Amygdala (tissue), 56 donors: ENCODE measurements around the gene C8G.

Experiments
- DNase-seq, 56 donors: peaks; one replicate each; lab custom pipeline; 2025; lab: John Stamatoyannopoulos, UW

Gene C8G

DNA sequence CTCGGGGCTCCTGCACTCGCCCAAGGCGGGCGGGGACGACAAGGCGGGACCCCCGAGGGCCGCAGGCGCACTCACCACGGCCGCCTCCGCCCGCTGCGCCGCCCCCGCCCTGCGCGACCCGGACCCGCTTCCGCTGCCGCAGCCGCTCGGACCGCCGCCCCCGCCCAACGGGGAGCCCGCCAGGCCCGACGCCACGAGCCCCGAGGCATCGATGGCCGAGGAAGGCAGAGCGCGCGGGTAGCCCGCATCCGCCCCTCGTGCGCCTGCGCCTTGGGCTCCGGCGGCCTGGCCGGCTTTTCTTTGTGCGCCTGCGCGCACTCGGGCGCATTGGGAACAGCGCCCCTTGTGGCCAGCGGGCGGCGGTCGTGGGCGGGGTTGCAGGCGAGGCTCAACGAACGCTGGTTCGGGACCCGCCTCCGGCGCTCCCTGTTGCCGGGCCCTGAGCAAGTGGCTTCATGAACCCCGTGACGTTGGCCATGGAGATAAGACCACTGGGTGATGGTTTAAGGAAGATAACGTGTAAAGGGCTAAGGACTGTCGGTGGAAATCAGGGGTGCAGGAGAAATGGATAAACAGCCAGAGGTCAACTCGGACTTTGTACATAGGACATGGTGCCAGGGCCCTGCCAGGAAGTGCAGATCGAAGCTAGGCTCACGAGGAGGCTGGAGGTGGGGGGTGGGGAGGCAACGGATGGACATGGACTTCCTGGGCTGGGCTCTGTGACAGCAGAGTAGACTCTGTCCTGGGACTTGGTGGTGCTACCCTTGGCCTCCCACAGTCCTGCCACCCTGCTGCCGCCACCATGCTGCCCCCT lies at the start of gene C8G, which contains the start of gene FBXW5:
Gene C8G, plus strand, starts transcription at position 725 of the 814 bp plus-strand sequence. Its CDS starts 78 bp downstream, at position 803.
Gene FBXW5, minus strand, starts transcription at position 220 of the 814 bp plus-strand sequence. CDS start 655 bp downstream, outside the sequence.
- peak; percentile 21 to 95 (median 86) for DNase-seq

DNA sequence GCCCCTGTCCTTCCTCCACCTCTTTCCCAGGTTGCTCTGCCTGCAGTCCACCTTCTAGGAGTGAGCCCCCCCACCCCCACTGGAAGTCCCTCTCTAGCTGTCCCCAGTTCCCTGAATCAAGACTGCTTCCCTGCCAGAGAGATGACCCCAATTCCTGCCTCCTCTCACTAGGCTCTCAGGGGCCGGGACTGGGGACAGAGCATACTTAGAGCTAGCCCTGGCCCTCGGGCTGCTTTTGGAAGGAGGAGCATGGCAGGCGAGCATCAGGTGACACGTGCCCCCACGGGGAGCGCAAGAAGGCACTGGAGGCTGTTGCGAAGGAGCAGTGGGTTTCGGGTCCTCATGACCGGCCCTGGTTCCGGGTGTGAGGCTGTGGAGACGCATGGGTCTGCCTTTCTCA lies 49.0 kb upstream of the C8G start:
- no peak for DNase-seq

DNA sequence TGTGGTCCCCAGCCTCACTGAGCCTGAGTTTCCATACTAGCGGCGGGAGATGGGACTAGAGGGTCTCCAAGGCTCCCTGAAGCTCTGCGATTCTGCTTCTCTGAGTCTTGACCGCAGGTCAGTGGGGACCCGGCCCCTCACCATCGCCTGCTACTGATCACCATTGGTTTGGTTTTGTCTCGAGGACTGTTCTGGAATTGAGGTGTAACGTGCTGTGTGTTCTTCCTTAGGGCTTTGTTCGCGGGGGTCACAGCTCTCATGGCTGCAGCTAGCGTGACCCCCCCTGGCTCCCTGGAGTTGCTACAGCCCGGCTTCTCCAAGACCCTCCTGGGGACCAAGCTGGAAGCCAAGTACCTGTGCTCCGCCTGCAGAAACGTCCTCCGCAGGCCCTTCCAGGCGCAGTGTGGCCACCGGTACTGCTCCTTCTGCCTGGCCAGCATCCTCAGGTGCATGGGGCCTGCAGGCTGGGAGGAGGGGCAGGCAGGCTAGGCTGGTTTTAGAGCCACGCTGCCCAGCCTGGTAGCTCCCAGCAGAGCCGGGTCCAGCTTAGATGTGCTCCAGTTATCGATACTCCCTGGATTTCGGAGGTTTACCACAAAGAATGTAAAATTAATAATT lies 46.5 kb upstream of the C8G start:
- DNase-seq: no peak

DNA sequence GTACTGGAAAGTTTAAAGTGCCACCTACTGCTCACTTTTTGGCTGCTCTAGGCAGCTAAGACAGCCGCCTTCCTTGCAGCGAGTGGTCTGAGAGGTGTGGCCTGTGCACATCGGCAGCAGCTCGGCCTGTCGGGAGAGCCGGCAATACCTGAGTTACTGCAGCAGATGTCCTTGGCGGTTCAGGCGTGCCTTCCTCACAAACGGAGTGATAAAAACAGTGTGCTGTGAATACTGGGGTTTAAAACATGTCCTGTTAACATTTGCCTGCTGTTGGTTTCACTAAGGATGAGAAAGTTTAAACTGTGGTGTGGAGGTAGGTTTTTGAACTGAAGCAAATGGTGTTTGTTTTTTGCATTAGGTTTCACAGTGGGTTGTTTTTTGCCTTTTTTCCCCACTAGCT lies 45.8 kb upstream of the C8G start:
- no peak for DNase-seq

DNA sequence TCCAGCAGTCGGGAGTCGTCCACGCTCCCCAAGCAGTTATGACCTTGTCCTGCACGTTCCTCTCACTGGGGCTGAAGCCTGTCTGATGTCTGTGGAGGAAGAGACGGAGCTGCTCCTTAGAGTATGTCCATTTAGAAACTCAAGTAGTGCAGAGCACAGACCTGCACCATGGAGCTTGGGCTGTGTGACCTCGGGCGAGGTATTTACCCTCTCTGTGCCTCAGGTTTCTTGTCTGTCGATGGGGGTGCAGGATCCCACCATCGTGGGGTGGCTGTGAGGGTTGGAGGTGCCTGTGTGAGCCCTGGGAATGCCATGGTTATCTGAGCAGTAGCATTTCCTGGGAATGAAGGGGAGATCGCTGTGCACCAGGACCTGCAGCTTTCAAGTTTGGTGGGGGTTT lies 44.5 kb upstream of the C8G start:
- DNase-seq: no peak

DNA sequence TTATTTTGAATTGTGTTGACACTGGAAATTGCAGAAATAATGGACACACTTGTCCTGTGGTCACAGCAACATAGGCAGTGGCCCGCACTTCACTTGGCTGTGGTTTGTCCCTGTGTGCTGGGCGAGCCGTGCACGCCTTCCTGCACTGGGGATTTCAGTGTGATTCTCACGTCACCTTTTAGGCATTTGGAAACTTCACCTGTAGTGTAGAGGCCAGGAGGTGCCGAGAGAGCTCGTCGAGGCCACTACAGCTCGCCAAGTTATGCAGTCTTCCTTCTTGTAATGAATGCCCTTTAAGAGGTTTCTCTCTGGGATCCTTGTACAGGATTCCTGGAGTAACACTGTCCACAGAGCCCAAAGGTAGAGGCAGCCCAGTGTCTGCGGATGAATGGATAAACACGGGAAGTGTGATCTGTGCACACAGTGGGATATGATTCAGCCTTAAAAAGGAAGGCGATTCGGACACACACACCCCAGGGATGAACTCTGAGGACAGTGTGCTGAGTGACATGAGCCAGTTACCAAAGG lies 44.0 kb upstream of the C8G start:
- DNase-seq: no peak

DNA sequence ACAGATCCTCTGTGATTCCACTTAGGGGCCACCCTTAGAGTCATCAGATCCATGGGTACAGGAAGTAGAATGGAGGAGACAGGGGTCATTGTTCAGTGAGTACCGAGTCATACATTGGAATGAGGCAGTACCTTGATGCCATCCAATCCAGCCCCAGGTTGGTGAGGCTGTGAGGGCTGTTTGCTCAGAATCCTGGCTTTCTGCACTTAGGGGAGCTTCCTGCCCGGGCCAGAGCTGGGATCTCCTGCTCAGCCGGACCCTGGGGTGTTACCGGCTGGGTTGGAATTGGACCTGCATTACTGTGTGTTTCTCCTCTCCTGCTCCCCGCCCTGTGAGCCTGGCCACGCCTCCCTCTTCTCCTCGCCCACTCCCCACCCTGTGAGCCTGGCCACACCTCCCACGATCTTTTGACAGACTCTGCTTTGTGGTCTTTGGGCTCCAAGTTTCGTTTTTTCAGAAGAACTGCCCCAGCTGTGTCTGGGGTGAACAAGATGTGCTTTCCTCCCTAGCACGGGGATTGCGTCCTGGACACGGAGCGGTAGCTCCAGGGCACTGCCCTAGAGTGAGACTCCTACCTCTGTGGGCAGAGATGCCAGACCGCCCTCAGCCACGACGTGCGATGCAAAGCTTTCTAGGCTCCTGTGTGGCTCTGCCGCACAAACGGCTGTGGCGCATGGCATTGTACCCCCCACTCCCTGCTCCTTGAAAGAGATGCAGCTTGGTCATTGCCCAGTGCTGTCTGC lies 43.4 kb upstream of the C8G start:
- DNase-seq: no peak

DNA sequence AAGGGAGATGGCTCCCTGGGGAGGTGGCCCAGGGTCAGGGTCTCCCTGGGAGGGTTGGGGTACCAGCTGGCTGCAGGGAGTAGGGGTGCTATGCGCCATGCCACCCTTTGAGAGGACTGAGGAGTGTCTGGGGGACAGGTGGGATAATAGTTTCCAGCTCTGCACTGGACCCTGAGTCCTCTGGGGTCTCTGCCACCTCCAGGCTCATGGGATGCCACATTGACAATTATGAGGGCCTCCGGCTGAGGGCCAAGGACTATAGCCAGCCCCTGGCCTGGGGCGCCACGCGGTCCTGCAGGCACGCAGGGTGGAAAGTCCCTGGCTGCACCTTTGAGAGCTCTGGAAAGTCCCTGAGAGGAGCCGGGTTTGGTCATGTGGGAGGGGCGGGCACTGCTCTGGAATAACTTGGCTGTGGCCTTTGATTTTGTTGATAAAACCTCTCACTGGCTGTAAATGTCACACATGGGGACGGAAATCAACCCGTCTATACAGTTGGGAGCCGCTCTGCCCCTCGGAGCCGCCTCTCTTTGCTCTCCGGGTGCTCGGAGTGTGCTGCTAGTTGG lies 42.7 kb upstream of the C8G start:
- DNase-seq: peak in 1 of 56 donors; percentile 22

DNA sequence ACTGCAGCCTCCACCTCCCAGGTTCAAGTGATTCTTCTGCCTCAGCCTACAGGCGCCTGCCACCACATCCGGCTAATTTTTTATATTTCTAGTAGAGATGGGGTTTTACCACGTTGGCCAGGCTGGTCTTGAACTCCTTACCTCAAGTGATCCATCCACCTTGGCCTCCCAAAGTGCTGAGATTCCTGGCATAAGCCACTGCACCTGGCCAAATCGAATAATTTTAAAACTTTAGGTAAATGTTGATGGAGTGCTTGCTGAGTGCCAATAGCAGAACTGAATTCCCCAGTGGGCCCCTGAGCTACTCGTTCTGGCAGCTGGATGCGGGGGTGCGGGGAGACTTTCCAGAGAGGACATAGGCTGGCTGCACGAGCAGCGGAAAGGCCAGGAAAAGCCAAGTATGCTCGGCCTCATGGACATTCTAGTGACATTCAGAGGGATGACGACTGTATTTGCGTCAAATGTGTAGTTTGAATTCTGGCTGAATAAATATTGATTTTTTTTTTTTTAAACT lies 41.9 kb upstream of the C8G start:
- DNase-seq: no peak

DNA sequence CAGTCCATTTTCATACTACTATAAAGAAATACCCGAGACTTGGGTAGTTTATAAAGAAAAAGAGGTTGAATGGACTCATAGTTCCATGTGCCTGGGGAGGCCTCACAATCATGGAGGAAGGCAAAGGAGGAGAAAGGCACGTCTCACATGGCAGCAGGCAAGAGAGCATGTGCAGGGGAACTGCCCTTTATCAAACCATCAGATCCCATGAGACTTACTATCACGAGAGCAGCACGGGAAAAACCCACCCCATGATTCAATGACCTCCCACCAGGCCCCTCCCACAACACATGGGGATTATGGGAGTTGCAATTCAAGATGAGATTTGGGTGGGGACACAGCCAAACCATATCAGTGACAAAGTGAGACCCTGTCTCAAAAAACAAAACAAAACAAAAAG lies 38.8 kb upstream of the C8G start:
- DNase-seq: no peak

DNA sequence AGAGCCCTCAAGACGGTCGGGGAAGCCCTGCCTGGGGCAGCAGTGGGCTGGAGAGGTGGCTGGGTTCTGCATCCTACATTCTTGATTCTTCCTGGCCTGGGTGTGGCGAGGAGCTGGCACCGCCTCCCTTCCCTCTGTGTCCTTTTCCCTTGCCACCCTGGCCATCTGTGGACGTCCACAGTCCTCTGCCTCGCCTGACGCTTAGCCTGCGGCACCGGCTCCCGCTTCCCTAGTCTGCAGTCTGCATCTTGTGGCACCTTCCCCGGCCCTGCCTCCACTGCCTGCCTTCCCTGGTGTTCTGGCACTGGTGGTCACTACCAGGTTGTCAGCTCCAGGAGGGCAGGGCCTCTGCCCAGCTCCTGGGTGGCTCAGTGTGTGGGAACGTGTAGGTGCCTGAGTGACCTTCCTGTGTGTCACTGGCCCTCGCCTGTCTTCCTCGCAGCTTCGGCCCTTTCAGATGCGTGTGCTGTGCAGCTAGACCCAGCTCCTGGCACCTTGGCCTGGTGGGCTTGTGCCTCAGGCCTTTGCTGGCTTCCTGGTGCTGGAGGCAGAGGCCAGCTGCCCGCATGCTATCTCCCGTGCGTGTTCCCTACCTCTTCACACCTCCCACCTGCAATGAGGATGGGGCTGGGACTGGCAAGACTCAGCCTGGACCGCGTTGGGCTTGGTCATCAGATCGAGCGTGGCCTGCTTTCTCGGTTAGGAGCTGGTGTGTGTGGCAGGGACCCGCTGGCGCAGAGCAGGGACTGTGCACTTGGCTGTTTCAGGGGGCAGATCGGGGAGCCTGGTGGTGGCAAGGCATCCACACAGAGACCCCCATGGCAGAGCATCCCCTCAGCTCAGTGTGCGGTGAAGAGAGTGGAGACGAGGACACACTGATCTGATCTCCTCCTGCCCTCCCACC lies 37.8 kb upstream of the C8G start:
- no peak for DNase-seq

DNA sequence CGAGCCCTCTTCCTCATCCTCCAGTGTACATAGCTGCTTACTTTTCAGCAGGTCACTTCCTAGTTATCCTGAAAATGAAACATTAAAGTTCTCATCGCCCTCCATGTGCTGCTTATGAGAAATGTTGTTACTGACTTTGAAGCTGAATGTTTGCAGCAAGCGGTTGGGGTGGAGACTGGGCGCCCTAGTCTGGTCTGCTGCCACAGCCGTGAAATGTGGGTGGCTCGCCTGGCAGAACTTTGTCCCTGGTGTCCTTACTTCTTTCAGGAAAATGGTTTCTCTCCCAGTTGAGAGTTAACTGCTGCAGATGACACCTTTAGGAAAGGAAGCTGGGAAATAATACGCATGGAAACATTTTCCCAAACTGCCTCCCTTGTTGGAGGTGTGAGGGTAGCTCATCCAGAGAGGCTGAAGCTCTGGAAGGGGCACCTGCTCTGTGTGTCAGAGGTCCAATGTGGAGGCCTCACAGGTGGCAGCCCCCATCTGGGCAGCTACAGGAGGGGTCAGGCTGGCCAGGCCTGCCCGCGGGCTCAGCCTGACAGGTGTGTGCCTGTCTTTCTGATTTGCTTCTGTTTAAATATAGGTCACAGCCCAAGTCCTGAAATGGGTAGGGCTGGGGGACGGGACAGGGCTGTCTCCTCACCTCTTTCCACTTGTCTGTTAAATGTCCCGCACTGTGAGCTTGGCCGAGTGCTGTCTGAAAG lies 34.7 kb upstream of the C8G start:
- no peak for DNase-seq

DNA sequence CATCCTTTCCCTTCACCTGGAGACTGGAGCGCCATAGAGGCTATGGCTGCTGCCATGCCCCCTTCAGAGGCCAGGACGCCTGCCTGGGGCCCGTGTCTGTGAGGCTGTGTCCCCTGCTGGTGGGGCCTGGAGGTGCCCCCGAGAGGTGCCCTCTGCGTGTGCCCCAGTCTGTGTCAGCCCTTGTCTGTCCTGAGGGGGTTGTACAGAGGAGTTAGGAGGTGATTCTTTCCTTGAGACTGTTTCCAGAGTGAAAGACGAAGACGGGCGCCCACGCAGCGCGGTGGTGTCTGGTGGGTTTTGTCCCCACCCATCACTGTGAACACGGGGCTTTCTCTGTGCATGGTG lies 34.2 kb upstream of the C8G start:
- no peak for DNase-seq

DNA sequence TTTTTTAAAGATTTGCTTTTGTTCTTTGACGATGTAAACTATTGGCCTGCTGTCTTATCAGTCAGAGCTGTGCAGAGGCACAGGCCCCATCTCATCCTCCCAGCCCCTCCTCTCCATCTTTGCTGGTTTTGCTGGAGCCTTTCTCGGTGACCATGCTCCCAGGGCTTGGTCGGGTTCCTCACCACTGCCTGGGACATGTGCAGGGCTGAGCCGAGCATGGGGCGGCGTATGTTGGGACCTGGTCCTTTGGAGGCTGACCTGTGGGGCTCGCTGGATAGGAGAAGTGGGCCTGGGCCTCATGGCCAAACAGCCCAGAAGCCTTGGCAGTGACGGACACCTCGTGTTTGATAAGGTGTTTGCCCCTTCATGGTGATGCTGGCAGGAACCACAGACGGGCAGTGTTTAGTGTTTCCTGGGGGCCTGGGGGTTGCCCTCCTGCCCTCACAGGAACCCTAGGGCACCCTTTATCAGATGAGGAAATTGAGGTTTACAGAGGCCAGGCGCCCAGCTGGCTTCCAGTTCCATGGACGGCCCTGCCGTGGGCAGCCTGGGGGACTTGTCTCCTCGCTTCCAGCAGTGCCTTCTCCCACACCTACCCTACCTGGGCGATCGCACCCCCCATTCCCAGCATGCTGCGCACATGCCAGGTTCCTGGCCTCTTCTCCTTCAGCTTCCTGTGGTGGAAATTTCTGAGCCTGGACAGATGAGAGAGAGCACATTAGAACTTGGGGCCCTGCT lies 31.2 kb upstream of the C8G start:
- DNase-seq: no peak

DNA sequence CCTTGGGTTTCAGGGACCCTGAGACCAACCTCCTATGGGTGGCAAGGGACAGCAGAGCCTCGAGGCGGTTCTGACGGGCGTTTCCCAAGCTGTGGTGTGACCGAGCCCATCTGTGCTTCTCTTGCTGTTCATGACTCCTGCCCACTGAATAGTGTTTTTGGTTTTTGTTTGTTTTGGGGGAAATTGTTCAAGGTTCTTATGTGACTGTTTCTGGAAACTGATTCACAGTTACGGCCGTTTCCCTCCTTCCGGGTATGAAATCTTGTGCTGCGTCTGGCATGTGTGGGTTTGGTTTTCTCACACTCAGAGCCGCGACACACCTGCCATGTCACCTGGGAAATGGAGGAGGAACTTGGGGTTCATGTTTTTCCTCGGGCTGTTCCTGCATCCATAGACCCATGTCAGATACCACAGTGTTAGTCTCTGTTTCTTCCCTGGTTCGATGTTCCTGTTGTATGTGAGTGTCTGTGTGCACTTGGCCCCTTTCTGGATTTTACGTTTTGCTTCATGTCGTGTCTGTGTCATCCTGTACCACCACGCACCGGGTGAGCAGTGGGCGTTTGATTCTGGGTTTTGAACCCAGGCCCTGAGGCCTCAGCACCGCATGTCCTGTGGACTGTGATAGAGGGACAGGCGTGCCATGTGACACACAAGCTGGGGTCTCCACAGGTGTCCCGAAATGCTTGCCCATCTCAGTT lies 29.3 kb upstream of the C8G start:
- no peak for DNase-seq

DNA sequence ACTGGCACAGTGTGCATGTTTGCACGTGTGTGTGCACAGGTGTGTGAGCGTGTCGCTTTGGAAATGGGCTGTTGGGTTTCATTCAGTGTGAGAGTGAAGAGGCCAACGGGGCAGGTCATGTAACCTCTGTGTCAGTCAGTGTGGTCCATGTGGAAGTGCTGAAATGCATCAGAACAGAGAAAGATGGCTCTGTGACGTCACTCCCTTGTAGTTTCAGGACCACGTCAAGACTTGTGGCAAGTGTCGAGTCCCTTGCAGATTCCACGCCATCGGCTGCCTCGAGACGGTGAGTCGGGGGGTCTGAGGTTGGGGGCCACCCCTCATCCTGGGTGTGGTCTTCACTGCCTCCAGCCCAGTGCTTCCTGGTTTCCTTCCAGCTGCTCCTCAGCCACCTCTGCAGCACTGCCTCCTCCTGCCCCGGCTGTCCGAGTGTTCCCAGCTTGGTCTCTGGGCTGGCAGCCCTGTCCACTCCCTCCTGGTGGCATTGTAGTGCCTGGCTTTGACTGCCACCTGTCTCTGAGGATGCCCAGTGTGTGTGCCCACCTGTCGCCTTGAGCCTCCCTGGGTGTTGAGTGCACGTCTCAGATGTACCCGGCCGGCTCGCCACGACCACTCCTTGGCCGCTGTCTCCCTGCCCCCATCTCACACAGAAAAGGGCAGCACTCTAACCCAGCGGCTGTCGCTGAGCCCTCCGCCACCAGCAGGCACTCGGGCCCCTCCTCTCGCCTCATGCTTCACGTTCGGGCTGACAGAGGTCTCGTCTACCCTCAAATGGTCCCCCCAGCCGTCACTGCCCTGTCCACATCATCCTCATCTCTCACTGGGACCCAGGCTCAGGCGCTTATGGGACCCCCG lies 28.5 kb upstream of the C8G start:
- DNase-seq: no peak

DNA sequence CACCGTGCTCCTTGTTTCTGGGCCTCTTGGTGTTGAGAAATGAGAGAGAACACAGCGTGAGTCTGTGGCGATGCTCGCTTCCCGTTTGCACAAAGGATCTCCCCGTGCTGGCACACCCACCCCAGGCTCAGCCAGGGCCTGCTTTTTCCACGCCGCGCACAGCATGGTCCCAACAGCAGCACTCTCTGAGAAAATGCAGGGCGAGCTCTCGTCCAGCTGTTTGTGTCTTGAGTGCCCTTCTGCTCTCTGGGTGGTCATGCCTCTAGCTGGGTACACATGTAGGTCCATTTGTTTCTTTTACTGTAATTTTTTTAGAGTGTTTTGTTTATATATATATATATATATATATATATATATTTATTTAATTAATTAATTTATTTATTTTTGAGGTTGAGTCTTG lies 27.1 kb upstream of the C8G start:
- no peak for DNase-seq
